ENCODE data around the gene GDF2. TPM values are rescaled to one million over a fixed set of nuclear protein-coding genes. Genes with fewer than 3 reads are reported as not detected.

Gene GDF2
- total RNA-seq, 1 donor from 2014 or later, result not detected

- intact Hi-C loops (cut with micrococcal nuclease), result no loop called here
- DNase-seq, result no peak
- ATAC-seq, result peak; percentile 77
Observed at GRCh38 chr10:47360419-47361040, 38.3 kb downstream of the GDF2 start.

GRCh38 chr10:47361293-47361692 is 39.0 kb downstream of the GDF2 start:
- intact Hi-C loops (cut with micrococcal nuclease), result no loop called here
- DNase-seq (peak; percentile 51), ATAC-seq (no peak)

- DNase-seq (no peak), ATAC-seq (no peak)
- intact Hi-C loops (cut with micrococcal nuclease), result no loop called here
Observed at GRCh38 chr10:47362199-47362598, 39.9 kb downstream of the GDF2 start.

GRCh38 chr10:47363781-47364180 is 41.5 kb downstream of the GDF2 start:
- intact Hi-C loops (cut with micrococcal nuclease), result no loop called here
- no peak for DNase-seq
- ATAC-seq, result no peak

GRCh38 chr10:47364366-47364765 is 42.1 kb downstream of the GDF2 start:
- intact Hi-C loops (cut with micrococcal nuclease), result no loop called here
- ATAC-seq (no peak), DNase-seq (no peak)

- no peak for ATAC-seq
- intact Hi-C loops (cut with micrococcal nuclease), result no loop called here
- DNase-seq, result no peak
Observed at GRCh38 chr10:47364911-47365310, 42.7 kb downstream of the GDF2 start.

- intact Hi-C loops (cut with micrococcal nuclease), result no loop called here
- no peak for DNase-seq
- ATAC-seq, result no peak
Observed at GRCh38 chr10:47365431-47366180, 43.4 kb downstream of the GDF2 start.

- intact Hi-C loops (cut with micrococcal nuclease), result no loop called here
- ATAC-seq (no peak), DNase-seq (no peak)
Observed at GRCh38 chr10:47366181-47366631, 44.0 kb downstream of the GDF2 start.

- DNase-seq (no peak), ATAC-seq (no peak)
- intact Hi-C loops (cut with micrococcal nuclease), result no loop called here
Observed at GRCh38 chr10:47366731-47367460, 44.6 kb downstream of the GDF2 start.

- no peak for ATAC-seq
- DNase-seq, result no peak
- intact Hi-C loops (cut with micrococcal nuclease), result no loop called here
Observed at GRCh38 chr10:47367646-47368045, 45.4 kb downstream of the GDF2 start.

GRCh38 chr10:47368431-47369180 is 46.4 kb downstream of the GDF2 start:
- intact Hi-C loops (cut with micrococcal nuclease), result no loop called here
- ATAC-seq (no peak), DNase-seq (no peak)

GRCh38 chr10:47369251-47369894 is 47.1 kb downstream of the GDF2 start:
- ATAC-seq (no peak), DNase-seq (no peak)
- intact Hi-C loops (cut with micrococcal nuclease), result no loop called here

- intact Hi-C loops (cut with micrococcal nuclease), result no loop called here
- DNase-seq, result no peak
- ATAC-seq, result no peak
Observed at GRCh38 chr10:47370015-47370767, 47.9 kb downstream of the GDF2 start.

GRCh38 chr10:47370878-47371277 is 48.6 kb downstream of the GDF2 start:
- intact Hi-C loops (cut with micrococcal nuclease), result no loop called here
- no peak for DNase-seq
- no peak for ATAC-seq

GRCh38 chr10:47371629-47372485 is 49.6 kb downstream of the GDF2 start:
- DNase-seq (no peak), ATAC-seq (no peak)
- intact Hi-C loops (cut with micrococcal nuclease), result no loop called here

GRCh38 chr10:47372726-47373125 is 50.5 kb downstream of the GDF2 start:
- no peak for ATAC-seq
- no peak for DNase-seq
- intact Hi-C loops (cut with micrococcal nuclease), result no loop called here
